Esophagus squamous epithelium (tissue), 4 donors: ENCODE data around the gene ZNF79. TPM values are rescaled to one million over a fixed set of nuclear protein-coding genes. Genes with fewer than 3 reads are reported as not detected.

Experiments
- small RNA-seq, 4 donors: library from RNA; depleted of rRNA; stranded (forward); fragments of <200 nt; gene quantifications; one replicate each; pipeline ENCODE3, GENCODE V24; 2016
- total RNA-seq, 4 donors: library from RNA; depleted of rRNA; stranded (reverse); fragments of >200 nt; gene quantifications; one replicate each; pipeline ENCODE4 v1.1.0, GENCODE V29; 2016

Gene ZNF79
- total RNA-seq, 4 donors from 2014 or later = 3.1 to 9.9 (median 4.7) TPM

Small RNA genes within 50 kb of the gene (small RNA-seq; reads per million reads assigned to genes)
- gene RF00019 = 0 reads per million in 4 donors
- 437 to 1,651 (median 550) reads per million in 4 donors for gene SNORA65

Other genes starting within 250 kb of the ZNF79 start
- gene GARNL3, start 159.6 kb upstream of the ZNF79 start, total RNA-seq = 10 to 100 TPM in 1 of 4 donors, 1 to 10 TPM in 3; 1.1 to 22.9 (median 8.2) TPM
- gene SLC2A8, start 27.2 kb upstream of the ZNF79 start, total RNA-seq = 10 to 100 TPM in 3 of 4 donors, 1 to 10 TPM in 1; 6.2 to 28.3 (median 16.7) TPM
- gene RPL12, start 27.0 kb downstream of the ZNF79 start, total RNA-seq = 1,000 to 10,000 TPM; 1,192 to 3,474 (median 2,165) TPM
- gene LRSAM1, start 27.1 kb downstream of the ZNF79 start, total RNA-seq = 10 to 100 TPM in 3 of 4 donors, 1 to 10 TPM in 1; 8.0 to 16.2 (median 12.9) TPM
- 10 to 100 TPM in 2 of 4 donors, 1 to 10 TPM in 2; 4.7 to 36.1 (median 12.2) TPM for gene STXBP1, start 187.9 kb downstream of the ZNF79 start, total RNA-seq